HepG2 (cell line): Measurements from ENCODE around the gene HAS3. TPM values are rescaled to one million over a fixed set of nuclear protein-coding genes. Genes with fewer than 3 reads are reported as not detected.

Experiments used
- polyA plus RNA-seq, 8 experiments: library from polyadenylated mRNA; depleted of rRNA in 3 of 8; stranded (reverse) in 7 of 8; unstranded in 1 of 8; fragments of >200 nt; fragmentation: Illumina TruSeq in 4 of 8; extraction: Trizol in 4 of 8; gene quantifications; 2 replicates each; pipeline versions ENCODE4 v1.2.1 to v1.2.3, GENCODE V29; 2011 to 2016; ENCODE audit warnings: low read depth in 4 of 8, missing spikeins in 1 of 8, mixed read lengths in 1 of 8; ENCODE audit not compliant: insufficient read depth in 1 of 8
- total RNA-seq, 5 experiments: library from RNA; depleted of rRNA; stranded (reverse); fragments of >200 nt; fragmentation: Illumina TruSeq; extraction: Trizol; gene quantifications; 2 replicates each; pipeline ENCODE4 v1.2.3, GENCODE V29; 2016; ENCODE audit warnings: low read depth in 1 of 5
- TF ChIP-seq, protein P1 (sequence below): sonication (generic); formaldehyde crosslinking; IDR thresholded peaks from 2 replicates; pipeline ENCODE4 v1.5.0; 2020; ENCODE audit warnings: missing genetic modification reagents, mild to moderate bottlenecking, borderline replicate concordance

HAS3 gene
- total and polyA plus RNA-seq, 2 of the 13 experiments (the other 11 are each of a cell fraction or from before 2014, with no cell fraction given) = 0.04 to 0.30 TPM

DNA sequence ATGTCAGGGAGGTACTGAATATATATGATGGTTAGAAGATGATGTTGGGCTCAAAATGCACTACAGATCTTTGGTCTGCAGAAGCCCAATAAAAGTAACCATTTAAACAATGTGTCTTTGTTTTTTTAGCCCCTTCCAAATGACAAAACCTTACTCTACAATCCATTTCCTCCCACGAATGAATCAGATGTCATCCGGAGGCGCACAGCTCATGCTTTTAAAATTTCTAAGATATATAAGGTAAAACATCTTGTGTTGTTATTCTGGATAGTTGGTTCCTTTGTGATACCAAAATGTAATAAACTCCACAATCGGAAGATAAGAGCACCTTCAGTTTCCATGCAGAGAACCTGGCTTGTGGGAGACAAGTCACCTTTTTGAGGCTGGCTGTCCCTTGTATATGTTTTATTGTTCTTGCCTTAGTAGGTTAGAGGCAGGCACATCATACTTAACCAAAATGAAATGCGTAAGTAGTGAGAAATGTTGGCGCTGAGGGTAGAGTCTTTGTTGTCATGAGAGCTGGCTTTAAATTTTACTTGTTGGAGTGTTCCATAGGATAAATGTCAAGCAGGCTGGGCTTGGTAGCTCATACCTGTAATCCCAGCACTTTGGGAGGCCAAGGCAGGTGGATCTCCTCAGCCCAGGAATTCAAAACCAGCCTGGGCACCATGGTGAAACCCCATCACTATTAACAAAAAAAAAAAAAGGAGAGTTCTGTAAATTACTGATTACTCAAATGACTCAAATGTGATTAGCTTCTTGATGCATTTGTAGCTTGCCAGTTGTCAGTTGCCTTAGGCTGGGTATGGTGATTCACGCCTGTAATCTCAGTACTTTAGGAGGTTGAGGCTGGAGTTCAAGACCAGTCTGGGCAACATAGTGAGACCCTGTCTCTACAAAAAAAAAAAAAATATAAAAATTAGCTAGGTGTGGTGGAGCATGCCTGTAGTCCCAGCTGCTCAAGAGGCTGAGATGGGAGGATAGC, 61.8 kb downstream of the HAS3 start (continued):
- TF ChIP-seq, protein P1, sequence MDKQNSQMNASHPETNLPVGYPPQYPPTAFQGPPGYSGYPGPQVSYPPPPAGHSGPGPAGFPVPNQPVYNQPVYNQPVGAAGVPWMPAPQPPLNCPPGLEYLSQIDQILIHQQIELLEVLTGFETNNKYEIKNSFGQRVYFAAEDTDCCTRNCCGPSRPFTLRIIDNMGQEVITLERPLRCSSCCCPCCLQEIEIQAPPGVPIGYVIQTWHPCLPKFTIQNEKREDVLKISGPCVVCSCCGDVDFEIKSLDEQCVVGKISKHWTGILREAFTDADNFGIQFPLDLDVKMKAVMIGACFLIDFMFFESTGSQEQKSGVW (CRISPR knock-in tag) = no peak

Other genes starting within 250 kb of the HAS3 start
- 37.2 and 64.1 TPM in 2 replicates for gene CHTF8, start 26.9 kb downstream of the HAS3 start, total RNA-seq (2016; rRNA removed; fragmentation: Illumina TruSeq; extraction: Trizol)
- 67.5 and 74.3 TPM in 2 replicates for gene CHTF8, start 26.9 kb downstream of the HAS3 start, polyA plus RNA-seq (2011; rRNA removed)
- gene UTP4, start 27.0 kb downstream of the HAS3 start, total RNA-seq (2016; rRNA removed; fragmentation: Illumina TruSeq; extraction: Trizol) = 30.0 and 57.1 TPM in 2 replicates
- 85.8 and 91.2 TPM in 2 replicates for gene UTP4, start 27.0 kb downstream of the HAS3 start, polyA plus RNA-seq (2011; rRNA removed)
- gene SNTB2, start 81.5 kb downstream of the HAS3 start, total RNA-seq (2016; rRNA removed; fragmentation: Illumina TruSeq; extraction: Trizol) = 19.2 and 22.9 TPM in 2 replicates
- 11.5 and 12.5 TPM in 2 replicates for gene SNTB2, start 81.5 kb downstream of the HAS3 start, polyA plus RNA-seq (2011; rRNA removed)
- 21.0 and 27.9 TPM in 2 replicates for gene VPS4A, start 205.7 kb downstream of the HAS3 start, total RNA-seq (2016; rRNA removed; fragmentation: Illumina TruSeq; extraction: Trizol)
- 13.2 and 15.7 TPM in 2 replicates for gene VPS4A, start 205.7 kb downstream of the HAS3 start, polyA plus RNA-seq (2011; rRNA removed)
- 26.8 and 48.8 TPM in 2 replicates for gene PDF, start 224.9 kb downstream of the HAS3 start, total RNA-seq (2016; rRNA removed; fragmentation: Illumina TruSeq; extraction: Trizol)
- gene PDF, start 224.9 kb downstream of the HAS3 start, polyA plus RNA-seq (2011; rRNA removed) = 12.4 and 15.5 TPM in 2 replicates
- gene COG8, start 233.9 kb downstream of the HAS3 start, total RNA-seq (2016; rRNA removed; fragmentation: Illumina TruSeq; extraction: Trizol) = 52.1 and 55.3 TPM in 2 replicates
- 45.5 and 53.9 TPM in 2 replicates for gene COG8, start 233.9 kb downstream of the HAS3 start, polyA plus RNA-seq (2011; rRNA removed)
- 114 and 144 TPM in 2 replicates for gene NIP7, start 234.1 kb downstream of the HAS3 start, total RNA-seq (2016; rRNA removed; fragmentation: Illumina TruSeq; extraction: Trizol)
- 14.0 and 15.3 TPM in 2 replicates for gene NIP7, start 234.1 kb downstream of the HAS3 start, polyA plus RNA-seq (2011; rRNA removed)
- 6.4 and 14.4 TPM in 2 replicates for gene TMED6, start 246.1 kb downstream of the HAS3 start, total RNA-seq (2016; rRNA removed; fragmentation: Illumina TruSeq; extraction: Trizol)
- 9.8 and 10.5 TPM in 2 replicates for gene TMED6, start 246.1 kb downstream of the HAS3 start, polyA plus RNA-seq (2011; rRNA removed)